ENCODE measurements around the gene NOTUM.

The NOTUM gene

GRCh38 chr17:81934850-81935708, 25.9 kb downstream of the NOTUM start:
- DNase-seq, result no peak

- no peak for DNase-seq
Measured at GRCh38 chr17:81934098-81934757, 26.8 kb downstream of the NOTUM start.

- no peak for DNase-seq
Measured at GRCh38 chr17:81933178-81933699, 27.7 kb downstream of the NOTUM start.

GRCh38 chr17:81932333-81932983, 28.5 kb downstream of the NOTUM start:
- DNase-seq, result no peak

- no peak for DNase-seq
Measured at GRCh38 chr17:81931557-81932332, 29.2 kb downstream of the NOTUM start.

- DNase-seq, result no peak
Measured at GRCh38 chr17:81931189-81931556, 29.8 kb downstream of the NOTUM start.

GRCh38 chr17:81930142-81931125, 30.6 kb downstream of the NOTUM start:
- DNase-seq, result no peak

GRCh38 chr17:81929253-81930141, 31.5 kb downstream of the NOTUM start:
- DNase-seq, result no peak

GRCh38 chr17:81928544-81929252, 32.3 kb downstream of the NOTUM start:
- DNase-seq, result no peak

GRCh38 chr17:81927653-81928543, 33.1 kb downstream of the NOTUM start, which contains the start of gene MAFG:
Gene MAFG (minus strand): TSS chr17:81927735. CDS start chr17:81923185, 4,550 bp downstream.
- peak; percentile 88 for DNase-seq

GRCh38 chr17:81927152-81927652, 33.8 kb downstream of the NOTUM start:
- no peak for DNase-seq

- no peak for DNase-seq
Measured at GRCh38 chr17:81926451-81927151, 34.4 kb downstream of the NOTUM start.

- DNase-seq, result no peak
Measured at GRCh38 chr17:81925860-81926450, 35.0 kb downstream of the NOTUM start.

- no peak for DNase-seq
Measured at GRCh38 chr17:81924557-81925532, 36.1 kb downstream of the NOTUM start.

- no peak for DNase-seq
Measured at GRCh38 chr17:81923302-81924260, 37.4 kb downstream of the NOTUM start.
